GM21381 (cell line): ENCODE data around the gene SNAPIN.

Source experiments
- ATAC-seq: cut with Tn5 transposase; IDR thresholded peaks from one replicate; pipeline ENCODE4 v1.9.1; 2021; ENCODE audit warnings: mild to moderate bottlenecking, moderate library complexity; ENCODE audit not compliant: unreplicated experiment

The SNAPIN gene

GRCh38 chr1:153673511-153673910 is 15.0 kb downstream of the SNAPIN start:
- ATAC-seq, result no peak

- ATAC-seq, result no peak
Measured at GRCh38 chr1:153677718-153678518, 19.4 kb downstream of the SNAPIN start.

- ATAC-seq, result no peak
Measured at GRCh38 chr1:153678519-153679336, 20.2 kb downstream of the SNAPIN start, which contains the start of gene NPR1. NPR1 (plus strand) TSS chr1:153678688; CDS start chr1:153679109, 421 bp downstream.

GRCh38 chr1:153679337-153680119 is 21.0 kb downstream of the SNAPIN start:
- no peak for ATAC-seq

DNA sequence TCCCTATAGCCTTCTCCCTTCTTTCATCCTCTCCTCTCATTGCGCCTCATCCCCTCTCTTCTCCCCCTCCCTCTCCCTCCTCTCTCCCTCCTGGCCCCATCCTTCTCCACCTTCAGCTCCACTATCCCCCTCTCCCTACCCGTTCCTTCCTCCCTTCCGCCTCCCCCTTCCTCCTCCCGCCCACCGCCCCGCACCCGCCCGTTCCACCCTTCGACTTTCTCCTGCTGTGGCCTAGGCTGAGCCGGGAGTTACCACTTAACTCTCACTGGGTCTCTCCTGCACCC is 21.6 kb downstream of the SNAPIN start:
- no peak for ATAC-seq

- no peak for ATAC-seq
Measured at GRCh38 chr1:153682730-153683129, 24.2 kb downstream of the SNAPIN start.

- no peak for ATAC-seq
Measured at GRCh38 chr1:153683854-153684253, 25.4 kb downstream of the SNAPIN start.

- no peak for ATAC-seq
Measured at GRCh38 chr1:153684892-153685291, 26.4 kb downstream of the SNAPIN start.

GRCh38 chr1:153685544-153686340 is 27.2 kb downstream of the SNAPIN start:
- ATAC-seq, result no peak

DNA sequence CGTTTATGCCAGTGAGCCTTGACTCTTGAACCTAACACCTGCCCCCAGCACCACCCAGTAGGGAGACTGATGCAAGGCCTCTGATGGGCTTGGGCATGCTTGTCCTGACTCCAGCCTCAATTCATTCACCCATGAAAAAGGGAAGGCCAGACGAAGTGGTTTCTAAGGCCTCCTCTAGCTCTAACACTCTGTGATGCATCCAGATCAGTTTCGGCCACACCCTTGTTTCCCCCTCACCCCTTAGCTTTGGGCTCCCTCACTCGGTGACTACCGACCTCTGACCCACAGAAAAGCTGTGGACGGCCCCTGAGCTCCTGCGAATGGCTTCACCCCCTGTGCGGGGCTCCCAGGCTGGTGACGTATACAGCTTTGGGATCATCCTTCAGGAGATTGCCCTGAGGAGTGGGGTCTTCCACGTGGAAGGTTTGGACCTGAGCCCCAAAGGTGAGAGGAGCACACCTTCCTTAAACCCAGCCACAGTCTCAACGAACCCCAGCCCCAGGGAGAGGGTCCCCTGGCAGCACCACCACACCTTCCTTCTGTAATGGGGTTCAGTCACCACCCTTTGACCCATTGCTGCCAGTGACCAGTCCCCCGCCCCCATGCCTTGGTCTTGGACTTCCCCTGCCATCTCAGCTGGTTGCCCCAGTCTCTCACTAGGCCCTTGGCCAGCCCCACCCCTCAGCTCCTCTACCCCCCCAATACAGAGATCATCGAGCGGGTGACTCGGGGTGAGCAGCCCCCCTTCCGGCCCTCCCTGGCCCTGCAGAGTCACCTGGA is 29.0 kb downstream of the SNAPIN start:
- ATAC-seq, result no peak

GRCh38 chr1:153688276-153688675 is 29.8 kb downstream of the SNAPIN start:
- ATAC-seq, result no peak

- ATAC-seq, result no peak
Measured at GRCh38 chr1:153688736-153689328, 30.3 kb downstream of the SNAPIN start.

DNA sequence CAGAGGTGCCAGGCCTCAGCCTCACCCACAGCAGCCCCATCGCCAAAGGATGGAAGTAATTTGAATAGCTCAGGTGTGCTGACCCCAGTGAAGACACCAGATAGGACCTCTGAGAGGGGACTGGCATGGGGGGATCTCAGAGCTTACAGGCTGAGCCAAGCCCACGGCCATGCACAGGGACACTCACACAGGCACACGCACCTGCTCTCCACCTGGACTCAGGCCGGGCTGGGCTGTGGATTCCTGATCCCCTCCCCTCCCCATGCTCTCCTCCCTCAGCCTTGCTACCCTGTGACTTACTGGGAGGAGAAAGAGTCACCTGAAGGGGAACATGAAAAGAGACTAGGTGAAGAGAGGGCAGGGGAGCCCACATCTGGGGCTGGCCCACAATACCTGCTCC is 35.0 kb downstream of the SNAPIN start:
- ATAC-seq, result no peak

DNA sequence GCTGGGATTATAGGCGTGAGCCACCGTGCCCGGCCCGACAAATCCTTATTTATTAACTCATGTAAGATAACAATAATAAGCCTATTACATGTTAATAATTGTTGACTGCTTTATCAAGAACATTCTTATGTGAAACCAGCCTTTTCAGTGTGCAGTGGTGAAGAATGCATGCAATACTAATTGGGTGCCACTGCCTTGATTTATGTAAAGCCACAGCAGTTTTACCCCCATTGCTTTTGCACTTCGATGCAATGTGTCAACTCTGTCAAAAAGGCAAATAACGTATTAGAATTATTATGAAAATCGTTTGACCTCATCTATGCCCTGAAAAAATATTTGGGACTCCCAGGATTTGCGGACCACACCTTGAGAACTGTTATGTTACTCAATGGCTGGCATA is 38.2 kb downstream of the SNAPIN start:
- ATAC-seq, result no peak

DNA sequence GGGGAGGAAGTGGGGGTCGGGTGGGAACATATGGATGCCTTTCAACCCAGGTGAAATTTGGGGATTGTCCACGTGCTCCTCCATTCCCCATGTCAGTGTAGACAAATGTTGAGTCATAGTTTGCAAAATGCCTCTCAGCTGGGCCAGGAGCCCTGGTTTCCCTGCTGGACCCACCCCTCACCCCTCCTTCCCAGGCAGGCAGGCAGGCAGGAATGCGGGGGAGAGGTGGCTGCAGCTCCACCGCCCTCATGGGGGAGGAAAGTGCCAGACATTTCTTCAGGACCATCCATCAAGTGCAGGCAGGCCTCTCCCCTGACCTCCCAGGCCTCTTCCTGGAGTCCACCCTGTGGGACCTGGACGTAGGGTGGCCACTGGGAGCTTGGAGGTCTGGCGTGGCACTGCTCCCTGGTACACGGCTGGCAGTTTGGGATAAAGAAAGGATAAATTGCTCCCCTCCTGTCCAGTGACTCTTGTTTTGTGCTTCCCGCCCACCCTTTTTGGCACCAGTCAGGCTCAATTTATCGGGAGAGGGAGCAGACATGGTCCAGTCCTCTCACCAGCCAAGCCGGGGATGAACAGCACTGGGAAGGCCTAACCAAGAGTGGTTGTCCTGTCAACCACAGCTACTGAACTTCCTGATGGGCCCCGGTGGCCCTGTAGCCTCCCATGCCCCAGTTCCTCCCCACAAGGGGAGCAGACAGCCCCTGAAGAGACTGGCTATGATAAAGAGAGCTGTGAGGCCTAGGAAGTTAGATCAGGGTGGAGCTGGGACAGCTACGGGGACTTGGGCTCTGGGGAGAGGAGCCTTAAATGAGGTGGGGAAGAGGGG is 38.9 kb downstream of the SNAPIN start:
- ATAC-seq, result no peak

DNA sequence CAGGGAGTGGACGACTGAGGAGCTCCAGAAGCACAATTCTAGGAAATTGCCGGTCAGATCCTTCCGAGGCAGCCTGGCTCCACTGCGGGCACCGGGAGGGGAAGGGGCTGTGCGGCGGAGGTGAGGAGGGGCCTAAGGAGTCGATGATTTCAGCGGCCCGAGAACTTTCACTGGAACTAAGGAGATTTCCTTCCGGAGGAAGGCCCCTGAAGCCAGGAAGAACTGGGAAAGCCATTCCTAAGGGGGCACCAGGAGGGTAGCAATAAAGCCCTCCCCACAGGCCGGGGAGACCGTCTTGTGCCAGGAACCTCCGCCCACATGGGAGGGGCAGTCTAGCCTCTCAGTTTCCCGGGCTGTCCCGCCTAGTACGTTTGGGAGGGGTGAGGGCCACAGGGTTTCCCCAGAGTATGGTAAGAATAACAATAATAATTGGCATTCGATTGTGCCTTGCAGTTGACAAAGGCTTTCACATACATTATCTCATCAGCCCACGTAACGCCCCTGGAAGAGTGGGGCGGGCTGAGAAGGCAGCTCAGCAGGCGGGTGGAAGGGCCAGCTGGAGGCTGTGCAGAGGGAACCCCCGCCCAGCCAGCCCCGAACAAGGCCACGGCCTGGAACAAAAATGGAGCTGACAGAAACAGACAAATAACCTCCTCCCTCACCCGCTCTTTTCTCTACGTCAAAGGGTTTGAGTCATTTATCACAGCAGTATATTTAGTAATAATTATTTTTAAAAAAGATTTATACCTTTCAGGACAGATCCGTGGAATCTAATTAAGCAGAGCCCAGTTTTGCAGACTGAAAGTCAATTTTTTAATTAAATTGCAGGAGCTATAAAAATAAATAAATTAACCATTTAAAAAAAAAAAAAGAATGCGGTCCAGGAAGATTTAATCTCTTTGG is 39.8 kb downstream of the SNAPIN start:
- ATAC-seq, result no peak

GRCh38 chr1:153698923-153699714 is 40.6 kb downstream of the SNAPIN start:
- no peak for ATAC-seq
